GM19025 (cell line): ENCODE measurements around the gene VAPB.
"Not testable (repeated sequence)": the region's sequence is repeated elsewhere in the genome, so short reads cannot be mapped to it uniquely, and the experiment has no call there.

ENCODE experiments used
- ATAC-seq: cut with Tn5 transposase; IDR thresholded peaks from one replicate; pipeline ENCODE4 v1.9.1; 2021; ENCODE audit warnings: mild to moderate bottlenecking, low read depth, moderate library complexity; ENCODE audit not compliant: unreplicated experiment

The VAPB gene

GRCh38 chr20:58388882-58389323 is at the start of gene VAPB:
VAPB (plus strand) TSS chr20:58389229; CDS start chr20:58389460, 231 bp downstream.
- ATAC-seq: peak; percentile 98

GRCh38 chr20:58339741-58340140 is 49.3 kb upstream of the VAPB start:
- ATAC-seq: no peak

- ATAC-seq: no peak
These were observed 48.9 kb upstream of the VAPB start for GRCh38 chr20:58340151-58340550.

GRCh38 chr20:58340853-58341252 is 48.2 kb upstream of the VAPB start:
- no peak for ATAC-seq

- no peak for ATAC-seq
These were observed 46.7 kb upstream of the VAPB start for GRCh38 chr20:58342104-58342945.

- ATAC-seq: no peak
These were observed 44.3 kb upstream of the VAPB start for GRCh38 chr20:58344741-58345140.

GRCh38 chr20:58349570-58349969 is 39.5 kb upstream of the VAPB start:
- ATAC-seq: no peak

- no peak for ATAC-seq
These were observed 36.6 kb upstream of the VAPB start for GRCh38 chr20:58352468-58352867.

- ATAC-seq: no peak
These were observed 29.6 kb upstream of the VAPB start for GRCh38 chr20:58359441-58359840.

GRCh38 chr20:58360936-58361335 is 28.1 kb upstream of the VAPB start:
- ATAC-seq: no peak

- ATAC-seq: no peak
These were observed 27.4 kb upstream of the VAPB start for GRCh38 chr20:58361481-58362205.

GRCh38 chr20:58362206-58362516 is 26.9 kb upstream of the VAPB start:
- no peak for ATAC-seq

GRCh38 chr20:58362970-58363369 is 26.1 kb upstream of the VAPB start:
- ATAC-seq: no peak

GRCh38 chr20:58366866-58367265 is 22.2 kb upstream of the VAPB start:
- no peak for ATAC-seq

GRCh38 chr20:58372806-58373205 is 16.2 kb upstream of the VAPB start:
- no peak for ATAC-seq

GRCh38 chr20:58373296-58373695 is 15.7 kb upstream of the VAPB start:
- not testable (repeated sequence) for ATAC-seq

GRCh38 chr20:58374027-58374850 is 14.8 kb upstream of the VAPB start:
- ATAC-seq: no peak

GRCh38 chr20:58374906-58375758 is 13.9 kb upstream of the VAPB start:
- ATAC-seq: no peak

- no peak for ATAC-seq
These were observed 13.2 kb upstream of the VAPB start for GRCh38 chr20:58375759-58376352.

GRCh38 chr20:58377017-58377416 is 12.0 kb upstream of the VAPB start:
- no peak for ATAC-seq
